B cell (primary cell): Measurements from ENCODE around the gene EDARADD. TPM values are rescaled to one million over a fixed set of nuclear protein-coding genes. Genes with fewer than 3 reads are reported as not detected.

ENCODE experiments used
- ATAC-seq: fragments of 200-7000 bp; cut with Tn5 transposase; one replicate; pipeline ENCODE4 v1.10.0; 2021; ENCODE audit warnings: low read depth, mild to moderate bottlenecking, moderate number of reproducible peaks, moderate library complexity
- CTCF ChIA-PET: fragments of 350-600 bp; sonication (Branson Sonifier 250); formaldehyde crosslinking; loops from one replicate; lab custom pipeline; 2021; ENCODE audit warnings: antibody characterized with exemption, inconsistent platforms; lab: Charles Lee
- POLR2A ChIA-PET: fragments of 350-600 bp; sonication (Branson Sonifier 250); formaldehyde crosslinking; loops from one replicate; lab custom pipeline; 2021; ENCODE audit warnings: antibody characterized with exemption; lab: Charles Lee
- DNase-seq: peaks from one replicate; pipeline ENCODE4 v3.0.0; 2013
- H2AFZ ChIP-seq: 2 replicates; pipeline ENCODE4 v1.6.1; 2012; ENCODE audit warnings: mild to moderate bottlenecking, low read depth, low read length; ENCODE audit not compliant: insufficient read depth, poor library complexity, severe bottlenecking
- H3K27ac ChIP-seq, 2 donors: 1 replicate in 1 of 2; 2 replicates in 1 of 2; pipeline ENCODE4 v1.5.1; 2012 to 2013; ENCODE audit warnings: low read length in 2 of 2, mild to moderate bottlenecking in 2 of 2, moderate library complexity in 1 of 2
- H3K27me3 ChIP-seq, 4 experiments: fragments of 200-600 bp in 1 of 4; sonication (generic) in 1 of 4; replicated peaks in 1 of 4; 1 replicate in 2 of 4; 2 replicates in 2 of 4; pipeline versions ENCODE4 v1.6.1 to v1.7.0; 2013 to 2016; ENCODE audit warnings: low read length in 3 of 4, mild to moderate bottlenecking in 2 of 4, mixed read lengths in 1 of 4, moderate library complexity in 1 of 4; ENCODE audit not compliant: insufficient read depth in 4 of 4, control insufficient read depth in 3 of 4; ENCODE audit errors: control extremely low read depth in 1 of 4
- H3K36me3 ChIP-seq, 2 experiments: replicated peaks in 1 of 2; 1 replicate in 1 of 2; 2 replicates in 1 of 2; pipeline versions ENCODE4 v1.6.1 to v1.7.1; 2013; ENCODE audit warnings: low read length in 1 of 2; ENCODE audit not compliant: insufficient read depth in 2 of 2, control insufficient read depth in 1 of 2; ENCODE audit errors: control extremely low read depth in 1 of 2, extremely low read depth in 1 of 2
- H3K4me1 ChIP-seq, 2 donors: fragments of 200-600 bp in 1 of 2; sonication (generic) in 1 of 2; 1 replicate in 1 of 2; 2 replicates in 1 of 2; pipeline versions ENCODE4 v1.5.1 to v1.6.1; 2013 to 2017; ENCODE audit warnings: low read length in 2 of 2; ENCODE audit not compliant: control insufficient read depth in 2 of 2, insufficient read depth in 2 of 2
- H3K4me2 ChIP-seq: replicated peaks from 2 replicates; pipeline ENCODE3; 2012; ENCODE audit warnings: mild to moderate bottlenecking, low read depth, low read length; ENCODE audit not compliant: poor library complexity, severe bottlenecking
- H3K4me3 ChIP-seq, 5 experiments: fragments of 200-600 bp in 1 of 5; sonication (generic) in 1 of 5; 1 replicate in 3 of 5; 2 replicates in 2 of 5; pipeline versions ENCODE4 v1.5.1 to v1.7.0; 2011 to 2016; ENCODE audit warnings: low read length in 4 of 5, mild to moderate bottlenecking in 4 of 5, low read depth in 2 of 5, control low read depth in 1 of 5, moderate library complexity in 1 of 5; ENCODE audit not compliant: insufficient read depth in 1 of 5; ENCODE audit errors: control extremely low read depth in 1 of 5, extremely low read depth in 1 of 5
- H3K79me2 ChIP-seq: fragments of 200-600 bp; sonication (generic); one replicate; pipeline ENCODE4 v1.6.0; 2016; ENCODE audit warnings: low read length; ENCODE audit not compliant: control insufficient read depth, insufficient read depth
- H3K9ac ChIP-seq: fragments of 200-600 bp; sonication (generic); 2 replicates; pipeline ENCODE4 v1.6.1; 2017; ENCODE audit warnings: mild to moderate bottlenecking, low read length, moderate library complexity
- H3K9me3 ChIP-seq, 3 donors: one replicate each; pipeline versions ENCODE4 v1.6.1 to v1.7.1; 2013; ENCODE audit warnings: low read length in 2 of 3; ENCODE audit not compliant: control insufficient read depth in 2 of 3, insufficient read depth in 1 of 3; ENCODE audit errors: control extremely low read depth in 1 of 3
- H4K20me1 ChIP-seq: 2 replicates; pipeline ENCODE4 v1.6.0; 2012; ENCODE audit warnings: mild to moderate bottlenecking, low read length; ENCODE audit not compliant: insufficient read depth, control insufficient read depth, poor library complexity, severe bottlenecking
- H3K27ac Mint-ChIP-seq: one replicate; pipeline ENCODE4 v1.8.0; 2021; ENCODE audit warnings: mixed read lengths
- H3K27me3 Mint-ChIP-seq: one replicate; pipeline ENCODE4 v1.8.0; 2021; ENCODE audit warnings: mixed read lengths
- H3K4me1 Mint-ChIP-seq: one replicate; pipeline ENCODE4 v1.8.0; 2021; ENCODE audit warnings: mixed read lengths
- H3K4me3 Mint-ChIP-seq: one replicate; pipeline ENCODE4 v1.8.0; 2021; ENCODE audit warnings: mixed read lengths
- H3K9me3 Mint-ChIP-seq: one replicate; pipeline ENCODE4 v1.8.0; 2022; ENCODE audit warnings: mixed read lengths; ENCODE audit not compliant: insufficient read depth
- CTCF ChIP-seq: fragments of 200-600 bp; IDR thresholded peaks from one replicate; pipeline ENCODE4 v1.8.0; 2022; ENCODE audit warnings: antibody characterized with exemption, mild to moderate bottlenecking
- EZH2 ChIP-seq: IDR thresholded peaks from 2 replicates; pipeline ENCODE4 v1.6.1; 2012; ENCODE audit warnings: borderline replicate concordance, low read depth, mild to moderate bottlenecking, moderate library complexity, low read length; ENCODE audit not compliant: insufficient read depth, poor library complexity, severe bottlenecking
- WGBS: methylation state at CpG from one replicate; pipeline ENCODE4 v1.1.5; 2013; ENCODE audit warnings: missing lambda C conversion rate; ENCODE audit not compliant: insufficient coverage; 5-methylcytosine and 5-hydroxymethylcytosine counted together
- intact Hi-C: fragments of 100-400 bp; cut with micrococcal nuclease; formaldehyde crosslinking; loops from one replicate; pipeline ENCODE4 v1.10.0; 2022
- polyA plus RNA-seq: library from polyadenylated mRNA; depleted of rRNA; stranded (reverse); fragments of >200 nt; gene quantifications from 2 replicates; pipeline ENCODE4 v1.2.3, GENCODE V29; 2012
- total RNA-seq, 2 donors: library from RNA; stranded (reverse); fragments of 120-200 nt in 1 of 2; gene quantifications; 1 replicate in 1 of 2; 2 replicates in 1 of 2; pipeline versions ENCODE4 v1.2.3 to v1.2.4, GENCODE V29; 2013 to 2022

Gene EDARADD
- total and polyA plus RNA-seq, 2 donors (not counting 1 experiment from before 2014, with no cell fraction given) = 0.15 TPM; not detected in 1

- H3K27me3 Mint-ChIP-seq = peaks cover 10% of the 10 kb centered on the region
- no peaks in the 10 kb centered on the region for H3K9me3 Mint-ChIP-seq
- Histone ChIP-seq H3K4me2 (no peak overlapping the region), H3K9ac (no peak overlapping the region), H3K36me3 (no peaks in the 10 kb centered on the region), H3K27me3 (no peaks in the 10 kb centered on the region), H3K79me2 (no peaks in the 10 kb centered on the region), H3K9me3 (no peaks in the 10 kb centered on the region), H3K4me1 (peaks cover 8 to 9% of the 10 kb centered on the region in 2 donors), H3K4me3 (no peak overlapping the region), H2AFZ (no peak overlapping the region), H4K20me1 (no peaks in the 10 kb centered on the region), H3K27ac (no peak overlapping the region)
- intact Hi-C loops = no loop called here
- WGBS = no CpG with 5 or more reads among the region's 3 CpGs
- peaks cover 6% of the 10 kb centered on the region for H3K4me1 Mint-ChIP-seq
- ATAC-seq (no peak), DNase-seq (no peak)
- H3K4me3 Mint-ChIP-seq = no peak overlapping the region
- H3K27ac Mint-ChIP-seq = no peak overlapping the region
- CTCF ChIA-PET = no interaction called here
- POLR2A ChIA-PET = no interaction called here
- TF ChIP-seq EZH2 (no peak), CTCF (no peak)
Observed at GRCh38 chr1:236417336-236417735, 23.2 kb downstream of the EDARADD start.

DNA sequence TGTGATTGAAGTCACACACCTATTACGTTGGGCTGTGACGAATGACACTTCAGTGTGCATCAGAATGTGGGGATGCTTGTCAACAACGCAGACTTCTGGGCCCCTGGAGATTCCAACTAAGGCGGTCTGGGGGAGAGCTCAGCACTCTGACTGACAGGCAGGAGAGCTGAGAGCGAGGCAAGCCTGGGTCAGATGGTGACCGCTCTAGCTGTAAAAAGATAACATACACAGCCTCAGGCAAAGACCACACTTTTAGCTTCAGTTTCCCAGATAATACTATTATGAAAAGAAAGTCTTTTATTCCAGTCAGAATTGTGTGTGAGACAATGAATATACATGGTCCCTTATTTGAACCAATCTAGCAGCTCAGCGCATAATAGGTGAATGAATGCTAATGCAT lies 25.4 kb downstream of the EDARADD start:
- Histone ChIP-seq H4K20me1 (no peaks in the 10 kb centered on the region), H2AFZ (no peak overlapping the region), H3K79me2 (no peaks in the 10 kb centered on the region), H3K27me3 (no peaks in the 10 kb centered on the region), H3K27ac (no peak overlapping the region), H3K36me3 (no peaks in the 10 kb centered on the region), H3K4me2 (no peak overlapping the region), H3K9ac (no peak overlapping the region), H3K4me1 (peaks cover 8 to 9% of the 10 kb centered on the region in 2 donors), H3K4me3 (no peak overlapping the region), H3K9me3 (no peaks in the 10 kb centered on the region)
- TF ChIP-seq EZH2 (no peak), CTCF (no peak)
- H3K4me3 Mint-ChIP-seq = no peak overlapping the region
- H3K4me1 Mint-ChIP-seq = peaks cover 6% of the 10 kb centered on the region
- ATAC-seq (no peak), DNase-seq (no peak)
- WGBS = 100% methylated on average over 4 of the region's 7 CpGs
- ChIA-PET POLR2A (no interaction called here), CTCF (no interaction called here)
- intact Hi-C loops = no loop called here
- H3K9me3 Mint-ChIP-seq = no peaks in the 10 kb centered on the region
- H3K27me3 Mint-ChIP-seq = peaks cover 9% of the 10 kb centered on the region
- no peak overlapping the region for H3K27ac Mint-ChIP-seq
